HL-60 (cell line): Measurements from ENCODE around the gene MNS1.

Experiments
- POLR2AphosphoS5 ChIP-seq: IDR thresholded peaks from 2 replicates; pipeline ENCODE4 v1.6.1; 2012; ENCODE audit warnings: low read depth
- TF ChIP-seq, protein P1 (sequence below): IDR thresholded peaks from one replicate; pipeline ENCODE4 v1.5.1; 2011; ENCODE audit warnings: low read length, control low read depth, inconsistent platforms; ENCODE audit not compliant: insufficient read depth

DNA sequence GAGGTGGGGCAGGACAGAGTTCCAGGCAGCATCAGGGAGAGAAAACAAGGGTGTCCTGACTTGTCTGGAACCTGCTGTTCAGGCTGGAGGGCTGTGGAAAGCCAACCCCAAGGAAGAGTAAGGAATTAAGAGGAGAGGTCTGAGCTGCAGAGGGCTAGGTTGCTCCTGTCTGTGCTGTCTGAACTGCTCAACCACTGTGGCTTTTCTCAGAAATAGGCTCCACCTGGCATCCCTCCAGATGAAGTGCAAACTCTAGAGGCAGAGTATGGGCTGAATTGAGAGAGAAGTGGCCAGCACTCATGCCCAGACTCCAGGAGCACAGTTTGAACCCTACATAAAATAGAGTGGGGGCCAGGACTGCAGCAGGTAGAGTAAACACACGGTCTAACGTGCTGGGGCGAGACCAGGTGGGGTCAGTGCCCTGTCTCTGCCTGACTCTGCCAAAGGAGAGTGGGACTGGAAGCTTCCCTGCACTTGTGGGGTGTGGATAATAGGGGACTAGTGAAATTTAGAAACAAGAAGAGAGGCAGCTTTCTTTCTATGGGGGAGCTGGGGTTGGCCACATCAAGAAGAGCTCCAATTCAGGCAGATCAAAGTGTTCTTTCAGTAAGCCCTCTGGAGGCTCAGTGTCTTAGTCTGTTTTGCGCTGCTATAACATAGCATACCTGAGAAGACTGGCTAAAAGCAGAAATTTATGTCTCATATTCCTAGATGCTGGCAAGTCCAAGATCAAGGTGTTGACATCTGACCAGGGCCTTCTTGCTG is 28.0 kb upstream of the MNS1 start:
- TF ChIP-seq POLR2AphosphoS5 = no peak
- TF ChIP-seq, protein P1, sequence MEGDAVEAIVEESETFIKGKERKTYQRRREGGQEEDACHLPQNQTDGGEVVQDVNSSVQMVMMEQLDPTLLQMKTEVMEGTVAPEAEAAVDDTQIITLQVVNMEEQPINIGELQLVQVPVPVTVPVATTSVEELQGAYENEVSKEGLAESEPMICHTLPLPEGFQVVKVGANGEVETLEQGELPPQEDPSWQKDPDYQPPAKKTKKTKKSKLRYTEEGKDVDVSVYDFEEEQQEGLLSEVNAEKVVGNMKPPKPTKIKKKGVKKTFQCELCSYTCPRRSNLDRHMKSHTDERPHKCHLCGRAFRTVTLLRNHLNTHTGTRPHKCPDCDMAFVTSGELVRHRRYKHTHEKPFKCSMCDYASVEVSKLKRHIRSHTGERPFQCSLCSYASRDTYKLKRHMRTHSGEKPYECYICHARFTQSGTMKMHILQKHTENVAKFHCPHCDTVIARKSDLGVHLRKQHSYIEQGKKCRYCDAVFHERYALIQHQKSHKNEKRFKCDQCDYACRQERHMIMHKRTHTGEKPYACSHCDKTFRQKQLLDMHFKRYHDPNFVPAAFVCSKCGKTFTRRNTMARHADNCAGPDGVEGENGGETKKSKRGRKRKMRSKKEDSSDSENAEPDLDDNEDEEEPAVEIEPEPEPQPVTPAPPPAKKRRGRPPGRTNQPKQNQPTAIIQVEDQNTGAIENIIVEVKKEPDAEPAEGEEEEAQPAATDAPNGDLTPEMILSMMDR = no peak
